Neural progenitor cell (in vitro differentiated cells): ENCODE results near the gene CACHD1. TPM values are rescaled to one million over a fixed set of nuclear protein-coding genes. Genes with fewer than 3 reads are reported as not detected.

Experiments used
- DNase-seq: peaks from one replicate; pipeline ENCODE4 v3.0.0-alpha.2; 2016; ENCODE audit warnings: low spot score
- H2AFZ ChIP-seq: fragments of 200-600 bp; sonication (generic); replicated peaks from 2 replicates; pipeline ENCODE4 v1.6.1; 2016; ENCODE audit warnings: antibody characterized with exemption
- H3F3A ChIP-seq: fragments of 200-600 bp; sonication (generic); 2 replicates; pipeline ENCODE4 v1.6.1; 2016; ENCODE audit warnings: antibody characterized with exemption, low read depth
- H3K27ac ChIP-seq: fragments of 200-600 bp; sonication (generic); 2 replicates; pipeline ENCODE4 v1.5.1; 2016; ENCODE audit warnings: mild to moderate bottlenecking
- H3K27me3 ChIP-seq: fragments of 200-600 bp; sonication (generic); 2 replicates; pipeline ENCODE4 v1.6.1; 2016; ENCODE audit warnings: mild to moderate bottlenecking, moderate library complexity
- H3K36me3 ChIP-seq: fragments of 200-600 bp; sonication (generic); 2 replicates; pipeline ENCODE4 v1.5.1; 2016
- H3K4me1 ChIP-seq: fragments of 200-600 bp; sonication (generic); 2 replicates; pipeline ENCODE4 v1.6.1; 2016; ENCODE audit warnings: mixed run types
- H3K4me2 ChIP-seq: fragments of 200-600 bp; sonication (generic); 2 replicates; pipeline ENCODE4 v1.6.1; 2016
- H3K4me3 ChIP-seq: fragments of 200-600 bp; sonication (generic); 2 replicates; pipeline ENCODE4 v1.5.1; 2016
- H3K79me2 ChIP-seq: fragments of 200-600 bp; sonication (generic); 2 replicates; pipeline ENCODE4 v1.6.1; 2016; ENCODE audit warnings: low read depth
- H3K9ac ChIP-seq: fragments of 200-600 bp; sonication (generic); 2 replicates; pipeline ENCODE4 v1.6.1; 2016
- H3K9me3 ChIP-seq: fragments of 200-600 bp; sonication (generic); 2 replicates; pipeline ENCODE4 v1.5.1; 2016; ENCODE audit warnings: low read depth
- H4K20me1 ChIP-seq: fragments of 200-600 bp; sonication (generic); 2 replicates; pipeline ENCODE4 v1.6.1; 2016; ENCODE audit warnings: low read depth
- H3K27ac Mint-ChIP-seq: 3 replicates; pipeline ENCODE4 v1.8.0; 2021; ENCODE audit warnings: mixed read lengths
- H3K27me3 Mint-ChIP-seq: 2 replicates; pipeline ENCODE4 v1.8.0; 2022; ENCODE audit warnings: low read depth, mild to moderate bottlenecking, inconsistent platforms, moderate library complexity, mixed read lengths; ENCODE audit not compliant: insufficient read depth
- H3K36me3 Mint-ChIP-seq: 3 replicates; pipeline ENCODE4 v1.8.0; 2021; ENCODE audit warnings: mixed read lengths
- H3K4me1 Mint-ChIP-seq: 3 replicates; pipeline ENCODE4 v1.8.0; 2021; ENCODE audit warnings: mixed read lengths
- H3K4me3 Mint-ChIP-seq: 3 replicates; pipeline ENCODE4 v1.8.0; 2021; ENCODE audit warnings: mild to moderate bottlenecking, moderate library complexity, mixed read lengths
- H3K9me3 Mint-ChIP-seq: 3 replicates; pipeline ENCODE4 v1.8.0; 2020; ENCODE audit warnings: mixed read lengths
- CTCF ChIP-seq: fragments of 200-600 bp; sonication (generic); IDR thresholded peaks from 2 replicates; pipeline ENCODE4 v1.5.1; 2017; ENCODE audit warnings: antibody characterized with exemption, mild to moderate bottlenecking
- EZH2 ChIP-seq: fragments of 200-600 bp; sonication (generic); IDR thresholded peaks from 2 replicates; pipeline ENCODE4 v1.6.1; 2017; ENCODE audit warnings: antibody characterized with exemption, mild to moderate bottlenecking, moderate library complexity
- EZH2phosphoT487 ChIP-seq: fragments of 200-600 bp; sonication (generic); IDR thresholded peaks from 2 replicates; pipeline ENCODE4 v1.6.1; 2017; ENCODE audit warnings: antibody characterized with exemption
- total RNA-seq: library from RNA; depleted of rRNA; stranded (reverse); fragments of >200 nt; gene quantifications from 2 replicates; pipeline ENCODE4 v1.2.3, GENCODE V29; 2015; ENCODE audit warnings: low replicate concordance

The CACHD1 gene
- total RNA-seq, 1 donor from 2014 or later = 61.0 TPM

GRCh38 chr1:64545118-64545843, 75.4 kb downstream of the CACHD1 start:
- no peak overlapping the region for H2AFZ ChIP-seq
- no peak for TF ChIP-seq EZH2phosphoT487
- TF ChIP-seq CTCF = no peak
- no peak for TF ChIP-seq EZH2
- peaks cover 58% of the 10 kb centered on the region for H3K4me1 Mint-ChIP-seq
- H3K9me3 ChIP-seq = no peaks in the 10 kb centered on the region
- H3K27me3 Mint-ChIP-seq = no peaks in the 10 kb centered on the region
- peaks cover 99% of the 10 kb centered on the region for H3K79me2 ChIP-seq
- H3K4me3 ChIP-seq = no peak overlapping the region
- peak overlapping the region; percentile 59 for H3K4me2 ChIP-seq
- H4K20me1 ChIP-seq = peaks cover 72% of the 10 kb centered on the region
- H3K4me3 Mint-ChIP-seq = no peak overlapping the region
- no peaks in the 10 kb centered on the region for H3K27me3 ChIP-seq
- peaks cover 29% of the 10 kb centered on the region for H3F3A ChIP-seq
- DNase-seq = no peak
- H3K27ac ChIP-seq = no peak overlapping the region
- no peak overlapping the region for H3K9ac ChIP-seq
- H3K27ac Mint-ChIP-seq = peak overlapping the region; percentile 50
- H3K36me3 ChIP-seq = no peaks in the 10 kb centered on the region
- no peaks in the 10 kb centered on the region for H3K36me3 Mint-ChIP-seq
- H3K9me3 Mint-ChIP-seq = no peaks in the 10 kb centered on the region
- peaks cover 39% of the 10 kb centered on the region for H3K4me1 ChIP-seq

GRCh38 chr1:64546013-64546412, 76.1 kb downstream of the CACHD1 start:
- H3K27me3 ChIP-seq = no peaks in the 10 kb centered on the region
- H3F3A ChIP-seq = peaks cover 23% of the 10 kb centered on the region
- H3K4me2 ChIP-seq = peak overlapping the region; percentile 59
- H2AFZ ChIP-seq = no peak overlapping the region
- no peak overlapping the region for H3K4me3 ChIP-seq
- peak overlapping the region; percentile 42 for H3K27ac Mint-ChIP-seq
- peaks cover 64% of the 10 kb centered on the region for H4K20me1 ChIP-seq
- H3K36me3 Mint-ChIP-seq = no peaks in the 10 kb centered on the region
- TF ChIP-seq CTCF = no peak
- no peak for TF ChIP-seq EZH2
- no peak for TF ChIP-seq EZH2phosphoT487
- H3K9ac ChIP-seq = no peak overlapping the region
- DNase-seq = peak; percentile 58
- H3K4me1 ChIP-seq = peaks cover 32% of the 10 kb centered on the region
- no peaks in the 10 kb centered on the region for H3K27me3 Mint-ChIP-seq
- no peaks in the 10 kb centered on the region for H3K36me3 ChIP-seq
- no peaks in the 10 kb centered on the region for H3K9me3 Mint-ChIP-seq
- no peaks in the 10 kb centered on the region for H3K9me3 ChIP-seq
- peaks cover 54% of the 10 kb centered on the region for H3K4me1 Mint-ChIP-seq
- peaks cover 98% of the 10 kb centered on the region for H3K79me2 ChIP-seq
- no peak overlapping the region for H3K27ac ChIP-seq
- no peak overlapping the region for H3K4me3 Mint-ChIP-seq

- Histone ChIP-seq H3K27me3 (no peaks in the 10 kb centered on the region), H3K79me2 (peaks cover 98% of the 10 kb centered on the region), H3K9me3 (no peaks in the 10 kb centered on the region), H4K20me1 (peaks cover 41% of the 10 kb centered on the region), H3K27ac (no peak overlapping the region), H3F3A (peaks cover 19% of the 10 kb centered on the region), H3K4me2 (no peak overlapping the region), H2AFZ (no peak overlapping the region), H3K9ac (no peak overlapping the region), H3K36me3 (peaks cover 4% of the 10 kb centered on the region), H3K4me1 (peaks cover 19% of the 10 kb centered on the region), H3K4me3 (no peak overlapping the region)
- TF ChIP-seq EZH2phosphoT487 (no peak), EZH2 (no peak), CTCF (no peak)
- Mint-ChIP-seq H3K27ac (no peak overlapping the region), H3K4me3 (no peak overlapping the region), H3K27me3 (no peaks in the 10 kb centered on the region), H3K36me3 (peaks cover 26% of the 10 kb centered on the region), H3K4me1 (peaks cover 41% of the 10 kb centered on the region), H3K9me3 (no peaks in the 10 kb centered on the region)
- DNase-seq = no peak
Measured at GRCh38 chr1:64549464-64550239, 79.7 kb downstream of the CACHD1 start.
